NOMO-1 treated with DMSO at 0.1 percent for 48 hours (cell line): ENCODE results near the gene NMRK1.

Experiments
- DNase-seq: peaks from one replicate; lab custom pipeline; 2025; ENCODE audit not compliant: unreplicated experiment; lab: John Stamatoyannopoulos, UW

The NMRK1 gene

GRCh38 chr9:75087824-75088645, at the start of gene NMRK1, which contains the start of gene OSTF1:
Gene NMRK1, minus strand, starts transcription at chr9:75088155. Its CDS starts 5,040 bp downstream, at chr9:75083115.
Gene OSTF1, plus strand, starts transcription at chr9:75088514. Its CDS starts 179 bp downstream, at chr9:75088693.
- DNase-seq, result peak; percentile 82

- DNase-seq, result no peak
Measured at GRCh38 chr9:75134495-75134894, 46.5 kb upstream of the NMRK1 start.

- no peak for DNase-seq
Measured at GRCh38 chr9:75133396-75133795, 45.4 kb upstream of the NMRK1 start.

GRCh38 chr9:75132244-75132643, 44.3 kb upstream of the NMRK1 start:
- DNase-seq, result no peak

- DNase-seq, result no peak
Measured at GRCh38 chr9:75131700-75132099, 43.7 kb upstream of the NMRK1 start.

- no peak for DNase-seq
Measured at GRCh38 chr9:75130621-75131230, 42.8 kb upstream of the NMRK1 start.

GRCh38 chr9:75130172-75130571, 42.2 kb upstream of the NMRK1 start:
- DNase-seq, result no peak

GRCh38 chr9:75128535-75128934, 40.6 kb upstream of the NMRK1 start:
- no peak for DNase-seq

- DNase-seq, result no peak
Measured at GRCh38 chr9:75123696-75124095, 35.7 kb upstream of the NMRK1 start.

GRCh38 chr9:75121914-75122558, 34.1 kb upstream of the NMRK1 start:
- no peak for DNase-seq

GRCh38 chr9:75120686-75121085, 32.7 kb upstream of the NMRK1 start:
- no peak for DNase-seq

GRCh38 chr9:75117564-75117963, 29.6 kb upstream of the NMRK1 start:
- no peak for DNase-seq

- no peak for DNase-seq
Measured at GRCh38 chr9:75116306-75116705, 28.4 kb upstream of the NMRK1 start.

GRCh38 chr9:75112789-75113188, 24.8 kb upstream of the NMRK1 start:
- DNase-seq, result no peak

- no peak for DNase-seq
Measured at GRCh38 chr9:75111019-75111622, 23.2 kb upstream of the NMRK1 start.

GRCh38 chr9:75109210-75109839, 21.4 kb upstream of the NMRK1 start:
- DNase-seq, result no peak

- DNase-seq, result no peak
Measured at GRCh38 chr9:75108571-75108970, 20.6 kb upstream of the NMRK1 start.

GRCh38 chr9:75106857-75107256, 18.9 kb upstream of the NMRK1 start:
- no peak for DNase-seq

GRCh38 chr9:75105841-75106240, 17.9 kb upstream of the NMRK1 start:
- no peak for DNase-seq

- DNase-seq, result no peak
Measured at GRCh38 chr9:75105019-75105540, 17.1 kb upstream of the NMRK1 start.

- no peak for DNase-seq
Measured at GRCh38 chr9:75104607-75105006, 16.7 kb upstream of the NMRK1 start.
